SK-N-SH (cell line): ENCODE results near the gene OGFOD3. TPM values are rescaled to one million over a fixed set of nuclear protein-coding genes. Genes with fewer than 3 reads are reported as not detected.
A peak's percentile ranks its signal among the peaks of the same experiment; 100 is the strongest.

ENCODE experiments used
- CTCF ChIA-PET: fragments of 300-600, 350-600 bp; formaldehyde crosslinking; extraction: SDS; loops from one replicate; lab custom pipeline; 2021; lab: Yijun Ruan, JAX
- POLR2A ChIA-PET: fragments of 350-600 bp; sonication (Branson Sonifier 250); formaldehyde crosslinking; extraction: SDS; loops from one replicate; lab custom pipeline; 2020; ENCODE audit warnings: antibody characterized with exemption, inconsistent platforms; lab: Yijun Ruan, JAX
- DNase-seq: peaks from one replicate; pipeline ENCODE4 v3.0.0; 2012
- H2AFZ ChIP-seq: fragments of 200-600 bp; sonication (generic); 2 replicates; pipeline ENCODE4 v1.8.1; 2016; ENCODE audit warnings: antibody characterized with exemption, mild to moderate bottlenecking, low read depth
- H3F3A ChIP-seq: fragments of 200-600 bp; sonication (generic); replicated peaks from 2 replicates; pipeline ENCODE3; 2016; ENCODE audit warnings: antibody characterized with exemption, mild to moderate bottlenecking; ENCODE audit not compliant: insufficient read depth
- H3K27ac ChIP-seq, 2 experiments: fragments of 200-500 bp in 1 of 2; fragments of 200-600 bp in 1 of 2; sonication (Bioruptor generic) in 1 of 2; sonication (generic), shearing (Covaris generic) in 1 of 2; 2 replicates each; pipeline versions ENCODE4 v1.5.1 to v1.6.1; 2014 to 2016; ENCODE audit warnings: low read depth in 2 of 2, inconsistent platforms in 1 of 2, low read length in 1 of 2, mild to moderate bottlenecking in 1 of 2, mixed read lengths in 1 of 2
- H3K27me3 ChIP-seq: fragments of 200-600 bp; sonication (generic), shearing (Covaris generic); 2 replicates; pipeline ENCODE4 v1.6.1; 2016; ENCODE audit warnings: mixed run types; ENCODE audit not compliant: insufficient read depth
- H3K36me3 ChIP-seq, 2 experiments: fragments of 200-500 bp in 1 of 2; fragments of 200-600 bp in 1 of 2; sonication (Bioruptor generic) in 1 of 2; sonication (generic) in 1 of 2; replicated peaks in 1 of 2; 2 replicates each; pipeline versions ENCODE3 to v1.5.1; 2014 to 2016; ENCODE audit warnings: low read length in 1 of 2, mild to moderate bottlenecking in 1 of 2; ENCODE audit not compliant: insufficient read depth in 2 of 2, control insufficient read depth in 1 of 2
- H3K4me1 ChIP-seq, 2 experiments: fragments of 200-500 bp in 1 of 2; fragments of 200-600 bp in 1 of 2; sonication (Bioruptor generic) in 1 of 2; sonication (generic), shearing (Covaris generic) in 1 of 2; 2 replicates each; pipeline versions ENCODE4 v1.5.1 to v1.6.1; 2014 to 2016; ENCODE audit warnings: low read depth in 1 of 2, low read length in 1 of 2, mixed run types in 1 of 2; ENCODE audit not compliant: insufficient read depth in 2 of 2, control insufficient read depth in 1 of 2
- H3K4me2 ChIP-seq: fragments of 200-600 bp; sonication (generic), shearing (Covaris generic); 2 replicates; pipeline ENCODE4 v1.6.1; 2017; ENCODE audit warnings: mixed run types
- H3K4me3 ChIP-seq, 2 experiments: fragments of 200-500 bp in 1 of 2; fragments of 200-600 bp in 1 of 2; sonication (Bioruptor generic) in 1 of 2; sonication (generic), shearing (Covaris generic) in 1 of 2; 2 replicates each; pipeline versions ENCODE4 v1.5.1 to v1.8.1; 2014 to 2016; ENCODE audit warnings: low read depth in 2 of 2, inconsistent platforms in 1 of 2, low read length in 1 of 2, mild to moderate bottlenecking in 1 of 2, mixed read lengths in 1 of 2, moderate library complexity in 1 of 2
- H3K79me2 ChIP-seq: fragments of 200-600 bp; sonication (generic); 2 replicates; pipeline ENCODE4 v1.8.1; 2017; ENCODE audit warnings: mild to moderate bottlenecking; ENCODE audit not compliant: insufficient read depth
- H3K9ac ChIP-seq: fragments of 200-600 bp; sonication (generic); 2 replicates; pipeline ENCODE4 v1.6.1; 2017; ENCODE audit warnings: mixed run types
- H3K9me2 ChIP-seq: fragments of 200-600 bp; sonication (generic); 2 replicates; pipeline ENCODE4 v1.6.1; 2017; ENCODE audit warnings: mixed run types
- H3K9me3 ChIP-seq: fragments of 200-600 bp; sonication (generic); 2 replicates; pipeline ENCODE4 v1.6.1; 2017; ENCODE audit warnings: mixed run types, mild to moderate bottlenecking, moderate library complexity
- H4K20me1 ChIP-seq: fragments of 200-600 bp; sonication (generic); 2 replicates; pipeline ENCODE4 v1.6.1; 2017; ENCODE audit warnings: mild to moderate bottlenecking, mixed run types; ENCODE audit not compliant: insufficient read depth
- CTCF ChIP-seq: fragments of 200-600 bp; sonication (generic); IDR thresholded peaks from 2 replicates; pipeline ENCODE4 v1.6.1; 2017; ENCODE audit warnings: antibody characterized with exemption, mild to moderate bottlenecking, moderate library complexity
- FOXJ3 ChIP-seq: sonication (generic); formaldehyde crosslinking; IDR thresholded peaks from 2 replicates; pipeline ENCODE4 v1.5.1; 2020; ENCODE audit warnings: mild to moderate bottlenecking, missing genetic modification reagents
- GABPA ChIP-seq: IDR thresholded peaks from 2 replicates; pipeline ENCODE4 v1.4.0; 2012; ENCODE audit warnings: low read depth, mild to moderate bottlenecking
- IRF3 ChIP-seq: fragments of 150-350 bp; IDR thresholded peaks from 2 replicates; pipeline ENCODE4 v1.6.1; 2016; ENCODE audit warnings: mild to moderate bottlenecking, low read depth, low read length
- MXI1 ChIP-seq: IDR thresholded peaks from 2 replicates; pipeline ENCODE4 v1.6.1; 2012; ENCODE audit warnings: mild to moderate bottlenecking, low read depth, low read length, improper control_type of control experiment
- NFIC ChIP-seq: IDR thresholded peaks from 2 replicates; pipeline ENCODE4 v1.4.0; 2012; ENCODE audit warnings: borderline replicate concordance
- NRF1 ChIP-seq: IDR thresholded peaks from 2 replicates; pipeline ENCODE4 v1.6.1; 2012; ENCODE audit warnings: low read depth, mild to moderate bottlenecking, low read length
- RAD21 ChIP-seq: IDR thresholded peaks from 2 replicates; pipeline ENCODE4 v1.6.1; 2012; ENCODE audit warnings: mild to moderate bottlenecking, low read length
- SIN3A ChIP-seq: IDR thresholded peaks from 2 replicates; pipeline ENCODE4 v1.6.1; 2012; ENCODE audit warnings: low read depth, mild to moderate bottlenecking, low read length, moderate library complexity, borderline replicate concordance
- TAF1 ChIP-seq: IDR thresholded peaks from 2 replicates; pipeline ENCODE4 v1.6.1; 2012; ENCODE audit warnings: low read depth, mild to moderate bottlenecking, low read length, moderate library complexity, borderline replicate concordance
- USF1 ChIP-seq: IDR thresholded peaks from 2 replicates; pipeline ENCODE4 v1.4.0; 2012; ENCODE audit warnings: low read depth, borderline replicate concordance
- ZBTB33 ChIP-seq: IDR thresholded peaks from 2 replicates; pipeline ENCODE4 v1.4.0; 2012; ENCODE audit warnings: low read depth, borderline replicate concordance
- WGBS: methylation state at CpG from one replicate; pipeline ENCODE4 v1.1.6; 2017; ENCODE audit warnings: low lambda C conversion rate; 5-methylcytosine and 5-hydroxymethylcytosine counted together
- polyA plus RNA-seq, 3 experiments: library from polyadenylated mRNA; depleted of rRNA; stranded (reverse); fragments of >200 nt; gene quantifications; 2 replicates each; pipeline ENCODE4 v1.2.3, GENCODE V29; 2012

The OGFOD3 gene
- polyA plus RNA-seq, 1 of the 3 experiments (the other 2 are of a cell fraction): 68.2 TPM

GRCh38 chr17:82437325-82437668, 18.9 kb upstream of the OGFOD3 start:
- Histone ChIP-seq H4K20me1 (peaks cover 10% of the 10 kb centered on the region; the same call in 1 of the 2 replicates), H3K36me3 (peaks cover 0 to 18% of the 10 kb centered on the region in 2 experiments), H3K4me3 (no peak overlapping the region), H3F3A (peaks cover 12% of the 10 kb centered on the region), H3K9me3 (no peaks in the 10 kb centered on the region), H3K27ac (no peak overlapping the region), H3K9ac (no peak overlapping the region), H3K4me2 (no peak overlapping the region), H2AFZ (no peak overlapping the region), H3K27me3 (no peaks in the 10 kb centered on the region), H3K9me2 (no peaks in the 10 kb centered on the region), H3K79me2 (no peaks in the 10 kb centered on the region), H3K4me1 (no peaks in the 10 kb centered on the region; a peak in 1 of 4 replicates)
- no peak for TF ChIP-seq CTCF
- TF ChIP-seq FOXJ3 (CRISPR knock-in tag): no peak
- no peak for TF ChIP-seq USF1
- TF ChIP-seq RAD21: no peak
- no peak for TF ChIP-seq NFIC
- TF ChIP-seq GABPA: no peak
- DNase-seq: peak; percentile 34
- CTCF ChIA-PET: no interaction called here
- 96% methylated on average over 5 of the region's 18 CpGs for WGBS
- POLR2A ChIA-PET: no interaction called here

GRCh38 chr17:82436601-82437324, 18.4 kb upstream of the OGFOD3 start:
- no peak overlapping the region for H3K4me2 ChIP-seq
- no peaks in the 10 kb centered on the region for H3K9me3 ChIP-seq
- H3K36me3 ChIP-seq: peaks cover 0 to 12% of the 10 kb centered on the region in 2 experiments
- H4K20me1 ChIP-seq: peaks cover 4% of the 10 kb centered on the region; the same call in 1 of the 2 replicates
- no peaks in the 10 kb centered on the region for H3K27me3 ChIP-seq
- H3F3A ChIP-seq: peaks cover 9% of the 10 kb centered on the region
- H3K9ac ChIP-seq: no peak overlapping the region
- no peaks in the 10 kb centered on the region; a peak in 1 of 4 replicates for H3K4me1 ChIP-seq
- H2AFZ ChIP-seq: no peak overlapping the region
- H3K79me2 ChIP-seq: no peaks in the 10 kb centered on the region
- H3K4me3 ChIP-seq: no peak overlapping the region
- ChIA-PET POLR2A (interaction anchor here (1.0 kb wide), 1 partner anchor 10 kb away, joined by 3 read pairs; no protein-coding TSS in a partner anchor), CTCF (interaction anchor here (2.3 kb wide), 1 partner anchor 12 kb away, joined by 6 read pairs; no protein-coding TSS in a partner anchor)
- no peak for TF ChIP-seq IRF3
- TF ChIP-seq GABPA: no peak
- no peak for TF ChIP-seq ZBTB33
- TF ChIP-seq MXI1: no peak
- TF ChIP-seq TAF1: no peak
- TF ChIP-seq NRF1: no peak
- TF ChIP-seq SIN3A: no peak
- DNase-seq: peak; percentile 41
- WGBS: 94% methylated on average over 20 of the region's 36 CpGs
- no peak overlapping the region for H3K27ac ChIP-seq
- no peaks in the 10 kb centered on the region for H3K9me2 ChIP-seq
